K562 (cell line): ENCODE measurements around the gene TJAP1.

Experiments
- CEBPB ChIP-seq: fragments of 450-650 bp; IDR thresholded peaks from 2 replicates; pipeline ENCODE4 v1.6.1; 2016; ENCODE audit warnings: missing genetic modification characterization, missing compliant biosample characterization
- CTCF ChIP-seq, 3 experiments: IDR thresholded peaks in 2 of 3; conservative IDR thresholded peaks in 1 of 3; 2 replicates each; pipeline ENCODE4 v1.5.1; 2011 to 2012; ENCODE audit warnings: low read length in 3 of 3, mild to moderate bottlenecking in 3 of 3, control low read depth in 2 of 3, improper control_type of control experiment in 1 of 3, inconsistent platforms in 1 of 3, low read depth in 1 of 3, mixed read lengths in 1 of 3, moderate library complexity in 1 of 3; ENCODE audit not compliant: insufficient read depth in 2 of 3
- HDAC3 ChIP-seq: fragments of 450-650 bp; IDR thresholded peaks from 2 replicates; pipeline ENCODE4 v1.6.1; 2018; ENCODE audit warnings: borderline replicate concordance, mild to moderate bottlenecking, moderate library complexity; ENCODE audit not compliant: partially characterized antibody
- POLR2A ChIP-seq: fragments of 450-650 bp; conservative IDR thresholded peaks from 2 replicates; pipeline ENCODE4 v1.6.1; 2016
- POLR2AphosphoS2 ChIP-seq: IDR thresholded peaks from 2 replicates; pipeline ENCODE4 v1.6.1; 2012; ENCODE audit warnings: low read length, improper control_type of control experiment
- PRPF4 ChIP-seq: fragments of 200-400 bp; formaldehyde crosslinking; IDR thresholded peaks from one replicate; pipeline ENCODE4 v1.6.1; 2017; ENCODE audit warnings: low read length, low read depth, mild to moderate bottlenecking; ENCODE audit not compliant: insufficient read depth, poor library complexity, severe bottlenecking
- ZKSCAN8 ChIP-seq: fragments of 200-800 bp; sonication (Bioruptor generic); IDR thresholded peaks from 2 replicates; pipeline ENCODE4 v1.6.1; 2016; ENCODE audit warnings: missing genetic modification characterization, missing compliant biosample characterization

GRCh38 chr6:43521836-43522235, 44.5 kb downstream of the TJAP1 start:
- TF ChIP-seq CTCF (IDR thresholded peaks at IDR 0.05 in 2 of 3, conservative IDR thresholded peaks at IDR 0.05 in 1 of 3; ENCODE audit: insufficient read depth in 2 of 3, low read depth in 1 of 3, low read length in 3 of 3) = no peak
- TF ChIP-seq CEBPB (tag) = no peak
- TF ChIP-seq PRPF4 = no peak
- no peak for TF ChIP-seq POLR2A
- TF ChIP-seq ZKSCAN8 (CRISPR knock-in tag) = no peak
- TF ChIP-seq POLR2AphosphoS2 = no peak
- no peak for TF ChIP-seq HDAC3
